Measurements from ENCODE around the gene COL4A3.

GRCh38 chr2:227123697-227124096 lies 40.7 kb upstream of the COL4A3 start:
- TF ChIP-seq POLR2AphosphoS5 (IDR thresholded peaks at IDR 0.05; ENCODE audit: low read depth, low read length) (no peak), TAF1 (IDR thresholded peaks at IDR 0.05; ENCODE audit: low read depth, low read length) (no peak), POLR2A (IDR thresholded peaks at IDR 0.05; ENCODE audit: low read depth, low read length) (no peak)

All from GM12891 (cell line).